Measurements from ENCODE around the gene KLHL28. TPM values are rescaled to one million over a fixed set of nuclear protein-coding genes. Genes with fewer than 3 reads are reported as not detected.
A peak's percentile ranks its signal among the peaks of the same experiment; 100 is the strongest.

KLHL28 gene
- total and polyA plus RNA-seq, 5 donors from 2014 or later: 39.9 to 53.9 (median 49.1) TPM

GRCh38 chr14:44966601-44967336 lies 5.0 kb upstream of the KLHL28 start:
- Mint-ChIP-seq H3K4me1 (peaks cover 48 to 76% (median 56%) of the 10 kb centered on the region in 4 donors), H3K27ac (no peak overlapping the region), H3K9me3 (peaks cover 6 to 28% (median 12%) of the 10 kb centered on the region in 7 donors), H3K4me3 (peak overlapping the region; percentile 55 to 87 (median 66)), H3K36me3 (peaks cover 42% of the 10 kb centered on the region), H3K27me3 (peaks cover 4% of the 10 kb centered on the region)
- H3K4me1 ChIP-seq (ENCODE audit: control insufficient read depth, insufficient read depth, low read length, poor library complexity, severe bottlenecking): peaks cover 39% of the 10 kb centered on the region
- no peak for DNase-seq
- no peak overlapping the region for H3K27ac ChIP-seq (ENCODE audit: insufficient read depth, low read length, poor library complexity, severe bottlenecking)
- H3K27me3 ChIP-seq (ENCODE audit: control insufficient read depth, insufficient read depth, low read length): no peaks in the 10 kb centered on the region
- H3K9me3 ChIP-seq (ENCODE audit: control insufficient read depth in 2 of 2, low read length in 2 of 2): peaks cover 4 to 10% of the 10 kb centered on the region in 2 experiments
- peak overlapping the region; percentile 61 for H3K4me3 ChIP-seq (ENCODE audit: low read depth, low read length)
- no peak for ATAC-seq (ENCODE audit: low read depth in 2 of 2)
- H3K36me3 ChIP-seq (ENCODE audit: control insufficient read depth, insufficient read depth, low read length): peaks cover 3% of the 10 kb centered on the region

- no peaks in the 10 kb centered on the region for H3K27me3 ChIP-seq (ENCODE audit: control insufficient read depth, insufficient read depth, low read length)
- Mint-ChIP-seq H3K36me3 (peaks cover 21% of the 10 kb centered on the region), H3K4me3 (no peak overlapping the region), H3K9me3 (peaks cover 0 to 20% (median 5%) of the 10 kb centered on the region in 7 donors), H3K27ac (no peak overlapping the region), H3K27me3 (peaks cover 4% of the 10 kb centered on the region), H3K4me1 (peaks cover 30 to 52% (median 47%) of the 10 kb centered on the region in 4 donors)
- peak overlapping the region; percentile 99 for H3K4me3 ChIP-seq (ENCODE audit: low read depth, low read length)
- no peak overlapping the region for H3K27ac ChIP-seq (ENCODE audit: insufficient read depth, low read length, poor library complexity, severe bottlenecking)
- H3K36me3 ChIP-seq (ENCODE audit: control insufficient read depth, insufficient read depth, low read length): no peaks in the 10 kb centered on the region
- peaks cover 60% of the 10 kb centered on the region for H3K4me1 ChIP-seq (ENCODE audit: control insufficient read depth, insufficient read depth, low read length, poor library complexity, severe bottlenecking)
- DNase-seq (peak in 1 of 3 donors; percentile 20), ATAC-seq (ENCODE audit: low read depth in 2 of 2) (no peak)
- H3K9me3 ChIP-seq (ENCODE audit: control insufficient read depth in 2 of 2, low read length in 2 of 2): peaks cover 0 to 3% of the 10 kb centered on the region in 2 experiments
Observed at GRCh38 chr14:44963775-44964380, 2.1 kb upstream of the KLHL28 start.

GRCh38 chr14:44963044-44963528 lies 1.3 kb upstream of the KLHL28 start:
- no peak overlapping the region for H3K4me3 Mint-ChIP-seq
- H3K9me3 ChIP-seq (ENCODE audit: control insufficient read depth in 2 of 2, low read length in 2 of 2): peaks cover 0 to 3% of the 10 kb centered on the region in 2 experiments
- H3K36me3 Mint-ChIP-seq: peaks cover 16% of the 10 kb centered on the region
- H3K27ac Mint-ChIP-seq: no peak overlapping the region
- peaks cover 24 to 52% (median 45%) of the 10 kb centered on the region in 4 donors for H3K4me1 Mint-ChIP-seq
- no peaks in the 10 kb centered on the region for H3K36me3 ChIP-seq (ENCODE audit: control insufficient read depth, insufficient read depth, low read length)
- H3K4me3 ChIP-seq (ENCODE audit: low read depth, low read length): peak overlapping the region; percentile 99
- peaks cover 4% of the 10 kb centered on the region for H3K27me3 Mint-ChIP-seq
- DNase-seq: no peak
- peaks cover 66% of the 10 kb centered on the region for H3K4me1 ChIP-seq (ENCODE audit: control insufficient read depth, insufficient read depth, low read length, poor library complexity, severe bottlenecking)
- peak overlapping the region; percentile 95 for H3K27ac ChIP-seq (ENCODE audit: insufficient read depth, low read length, poor library complexity, severe bottlenecking)
- no peaks in the 10 kb centered on the region for H3K27me3 ChIP-seq (ENCODE audit: control insufficient read depth, insufficient read depth, low read length)
- peaks cover 0 to 14% (median 2%) of the 10 kb centered on the region in 7 donors for H3K9me3 Mint-ChIP-seq
- ATAC-seq (ENCODE audit: low read depth in 2 of 2): no peak

- peak in 1 of 3 donors; percentile 63 for DNase-seq
- Histone ChIP-seq H3K27me3 (ENCODE audit: control insufficient read depth, insufficient read depth, low read length) (no peaks in the 10 kb centered on the region), H3K36me3 (ENCODE audit: control insufficient read depth, insufficient read depth, low read length) (no peaks in the 10 kb centered on the region), H3K4me1 (ENCODE audit: control insufficient read depth, insufficient read depth, low read length, poor library complexity, severe bottlenecking) (peaks cover 67% of the 10 kb centered on the region), H3K4me3 (ENCODE audit: low read depth, low read length) (peak overlapping the region; percentile 99), H3K27ac (ENCODE audit: insufficient read depth, low read length, poor library complexity, severe bottlenecking) (peak overlapping the region; percentile 95), H3K9me3 (ENCODE audit: control insufficient read depth in 2 of 2, low read length in 2 of 2) (peaks cover 0 to 3% of the 10 kb centered on the region in 2 experiments)
- Mint-ChIP-seq H3K4me1 (peaks cover 19 to 48% (median 45%) of the 10 kb centered on the region in 4 donors), H3K27ac (no peak overlapping the region), H3K27me3 (peaks cover 4% of the 10 kb centered on the region), H3K36me3 (peaks cover 15% of the 10 kb centered on the region), H3K4me3 (no peak overlapping the region), H3K9me3 (peaks cover 0 to 13% (median 2%) of the 10 kb centered on the region in 7 donors)
- peak; percentile 35 to 42 for ATAC-seq (ENCODE audit: low read depth in 2 of 2)
Observed at GRCh38 chr14:44962334-44963043, 742 bp upstream of the KLHL28 start.

- H3K9me3 ChIP-seq (ENCODE audit: control insufficient read depth in 2 of 2, low read length in 2 of 2): peaks cover 0 to 3% of the 10 kb centered on the region in 2 experiments
- Mint-ChIP-seq H3K4me3 (no peak overlapping the region), H3K4me1 (peaks cover 13 to 46% (median 44%) of the 10 kb centered on the region in 4 donors), H3K27me3 (peaks cover 4% of the 10 kb centered on the region), H3K36me3 (peaks cover 14% of the 10 kb centered on the region), H3K9me3 (peaks cover 0 to 12% (median 0%) of the 10 kb centered on the region in 7 donors), H3K27ac (no peak overlapping the region)
- H3K27me3 ChIP-seq (ENCODE audit: control insufficient read depth, insufficient read depth, low read length): no peaks in the 10 kb centered on the region
- ATAC-seq (ENCODE audit: low read depth in 2 of 2) (peak in 1 of 2 donors; percentile 10), DNase-seq (peak in 2 of 3 donors; percentile 45 to 75)
- no peaks in the 10 kb centered on the region for H3K36me3 ChIP-seq (ENCODE audit: control insufficient read depth, insufficient read depth, low read length)
- peak overlapping the region; percentile 99 for H3K4me3 ChIP-seq (ENCODE audit: low read depth, low read length)
- H3K27ac ChIP-seq (ENCODE audit: insufficient read depth, low read length, poor library complexity, severe bottlenecking): peak overlapping the region; percentile 95
- H3K4me1 ChIP-seq (ENCODE audit: control insufficient read depth, insufficient read depth, low read length, poor library complexity, severe bottlenecking): peaks cover 64% of the 10 kb centered on the region
Observed at GRCh38 chr14:44961151-44961553, 595 bp downstream of the KLHL28 start.

- ATAC-seq (ENCODE audit: low read depth in 2 of 2) (no peak), DNase-seq (no peak)
- Histone ChIP-seq H3K36me3 (ENCODE audit: control insufficient read depth, insufficient read depth, low read length) (no peaks in the 10 kb centered on the region), H3K4me1 (ENCODE audit: control insufficient read depth, insufficient read depth, low read length, poor library complexity, severe bottlenecking) (peaks cover 64% of the 10 kb centered on the region), H3K9me3 (ENCODE audit: control insufficient read depth in 2 of 2, low read length in 2 of 2) (peaks cover 0 to 3% of the 10 kb centered on the region in 2 experiments), H3K27ac (ENCODE audit: insufficient read depth, low read length, poor library complexity, severe bottlenecking) (peak overlapping the region; percentile 95), H3K27me3 (ENCODE audit: control insufficient read depth, insufficient read depth, low read length) (no peaks in the 10 kb centered on the region), H3K4me3 (ENCODE audit: low read depth, low read length) (peak overlapping the region; percentile 99)
- peaks cover 4% of the 10 kb centered on the region for H3K27me3 Mint-ChIP-seq
- peaks cover 13 to 48% (median 47%) of the 10 kb centered on the region in 4 donors for H3K4me1 Mint-ChIP-seq
- peak overlapping the region in 2 of 3 donors; percentile 40 to 68 for H3K27ac Mint-ChIP-seq
- peaks cover 17% of the 10 kb centered on the region for H3K36me3 Mint-ChIP-seq
- H3K4me3 Mint-ChIP-seq: no peak overlapping the region
- H3K9me3 Mint-ChIP-seq: peaks cover 0 to 12% (median 0%) of the 10 kb centered on the region in 7 donors
Observed at GRCh38 chr14:44960646-44961045, 1.1 kb downstream of the KLHL28 start.

GRCh38 chr14:44960146-44960545 lies 1.6 kb downstream of the KLHL28 start:
- Histone ChIP-seq H3K4me3 (ENCODE audit: low read depth, low read length) (peak overlapping the region; percentile 99), H3K27me3 (ENCODE audit: control insufficient read depth, insufficient read depth, low read length) (no peaks in the 10 kb centered on the region), H3K4me1 (ENCODE audit: control insufficient read depth, insufficient read depth, low read length, poor library complexity, severe bottlenecking) (peaks cover 66% of the 10 kb centered on the region), H3K9me3 (ENCODE audit: control insufficient read depth in 2 of 2, low read length in 2 of 2) (peaks cover 0 to 3% of the 10 kb centered on the region in 2 experiments), H3K36me3 (ENCODE audit: control insufficient read depth, insufficient read depth, low read length) (no peaks in the 10 kb centered on the region), H3K27ac (ENCODE audit: insufficient read depth, low read length, poor library complexity, severe bottlenecking) (no peak overlapping the region)
- Mint-ChIP-seq H3K27ac (peak overlapping the region in 2 of 3 donors; percentile 43 to 68), H3K36me3 (peaks cover 14% of the 10 kb centered on the region), H3K4me1 (peaks cover 12 to 48% (median 45%) of the 10 kb centered on the region in 4 donors), H3K9me3 (peaks cover 0 to 12% (median 0%) of the 10 kb centered on the region in 7 donors), H3K4me3 (no peak overlapping the region), H3K27me3 (peaks cover 4% of the 10 kb centered on the region)
- DNase-seq: peak in 1 of 3 donors; percentile 9
- ATAC-seq (ENCODE audit: low read depth in 2 of 2): no peak
